ENCODE measurements around the gene RPL31. TPM values are rescaled to one million over a fixed set of nuclear protein-coding genes. Genes with fewer than 3 reads are reported as not detected.
"Not testable (repeated sequence)": the region's sequence is repeated elsewhere in the genome, so short reads cannot be mapped to it uniquely, and the experiment has no call there.

Gene RPL31
- total RNA-seq, 4 donors from 2014 or later = 715 to 2,331 (median 1,488) TPM

DNA sequence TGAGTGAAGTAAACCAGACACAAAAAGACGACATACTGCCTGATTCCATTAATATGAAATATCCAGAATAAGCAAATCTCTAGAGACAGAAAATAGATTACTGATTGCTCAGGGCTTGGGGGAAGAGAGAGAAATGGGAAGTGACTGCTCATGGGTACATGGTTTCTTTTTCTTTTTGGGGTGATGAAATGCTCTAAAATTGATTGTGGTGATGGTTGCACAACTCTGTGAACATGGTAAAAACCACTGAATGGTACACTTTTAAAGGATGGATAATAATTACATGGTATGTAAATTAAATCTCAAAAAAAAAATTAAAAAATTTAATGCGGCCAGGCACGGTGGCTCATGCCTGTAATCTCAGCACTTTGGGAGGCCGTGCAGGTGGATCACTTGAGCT lies 39.3 kb downstream of the RPL31 start:
- H3K4me1 ChIP-seq = no peaks in the 10 kb centered on the region
- TF ChIP-seq EP300 (IDR thresholded peaks at IDR 0.05) = no peak
- H3K4me3 ChIP-seq = no peak overlapping the region
- peaks cover 0 to 60% of the 10 kb centered on the region in 2 donors for H3K36me3 ChIP-seq
- no peaks in the 10 kb centered on the region for H3K27me3 ChIP-seq
- H3K27ac ChIP-seq = no peak overlapping the region
- WGBS, 2 donors (ENCODE audit: low coverage in 1 of 2) = 84 to 85% methylated on average over 2 to 4 of the region's 4 CpGs
- ATAC-seq = no peak
- H3K9me3 ChIP-seq = no peaks in the 10 kb centered on the region

DNA sequence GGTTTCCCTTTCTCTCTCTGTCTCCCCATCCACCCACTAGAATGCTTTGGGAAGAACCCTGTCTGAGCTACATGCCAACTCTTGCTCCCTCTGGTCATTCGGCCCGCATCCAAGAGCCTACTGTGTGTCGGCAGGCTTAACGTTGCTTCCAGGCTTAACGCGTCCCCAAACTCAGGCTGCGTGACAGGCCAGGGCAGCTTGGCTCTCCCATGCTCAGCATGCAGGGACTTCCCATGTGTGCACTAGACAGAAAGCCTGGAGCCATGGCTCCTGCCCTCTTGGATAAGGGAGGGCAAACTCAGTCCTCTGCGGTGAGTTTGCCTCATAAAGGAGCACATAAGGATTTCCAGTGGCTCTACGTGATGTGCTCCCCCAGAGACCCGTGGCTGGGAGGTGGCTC lies 43.2 kb downstream of the RPL31 start:
- no peak for ATAC-seq
- peaks cover 0 to 56% of the 10 kb centered on the region in 2 donors for H3K36me3 ChIP-seq
- H3K27ac ChIP-seq = no peak overlapping the region
- no peak for TF ChIP-seq POLR2A (IDR thresholded peaks at IDR 0.05)
- no peak for TF ChIP-seq POLR2AphosphoS5 (IDR thresholded peaks at IDR 0.05)
- TF ChIP-seq EP300 (IDR thresholded peaks at IDR 0.05) = no peak
- H3K27me3 ChIP-seq = no peaks in the 10 kb centered on the region
- no peak overlapping the region for H3K4me3 ChIP-seq
- WGBS, 2 donors (ENCODE audit: low coverage in 1 of 2) = 90 to 96% methylated on average over 4 to 5 of the region's 10 CpGs
- H3K9me3 ChIP-seq = no peaks in the 10 kb centered on the region
- H3K4me1 ChIP-seq = peaks cover 0 to 16% (median 0%) of the 10 kb centered on the region in 3 donors

DNA sequence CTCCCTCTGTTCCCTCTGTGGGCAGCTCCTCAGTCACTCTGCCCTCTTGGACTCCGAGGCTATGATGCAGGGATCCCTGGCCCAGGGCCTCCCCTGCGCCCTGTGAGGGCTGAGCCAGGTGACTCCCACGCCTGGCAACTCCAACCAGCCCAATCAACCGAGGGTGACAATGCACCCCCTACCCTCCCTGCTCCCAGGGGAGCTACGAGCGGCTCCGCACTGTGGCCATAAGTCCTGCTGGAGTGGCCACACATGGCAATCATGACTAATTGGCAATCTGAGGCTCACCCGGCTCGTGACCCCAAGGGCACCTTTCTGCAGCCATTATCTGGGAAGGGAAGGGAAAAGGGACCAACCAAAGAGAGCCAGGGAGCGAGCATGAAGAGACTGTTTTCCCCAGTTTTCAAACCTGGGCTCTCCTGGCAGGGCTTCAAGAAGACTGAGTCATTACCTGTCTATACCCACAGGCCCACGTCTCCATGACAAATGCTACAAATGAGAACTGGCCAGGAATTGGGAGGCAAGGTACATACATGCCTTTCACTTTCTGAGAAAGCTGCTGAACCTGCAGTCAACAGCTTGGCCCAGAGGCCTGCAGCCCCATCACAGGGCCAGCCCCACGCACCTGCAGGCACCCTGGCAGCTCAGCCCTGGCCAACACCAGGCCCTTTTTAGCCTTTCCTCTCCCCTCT lies 45.1 kb downstream of the RPL31 start:
- WGBS, 2 donors (ENCODE audit: low coverage in 1 of 2) = 53% methylated on average over 3 of the region's 12 CpGs; no CpG with 5 or more reads in 1 of the 2 donors
- TF ChIP-seq, protein P1, sequence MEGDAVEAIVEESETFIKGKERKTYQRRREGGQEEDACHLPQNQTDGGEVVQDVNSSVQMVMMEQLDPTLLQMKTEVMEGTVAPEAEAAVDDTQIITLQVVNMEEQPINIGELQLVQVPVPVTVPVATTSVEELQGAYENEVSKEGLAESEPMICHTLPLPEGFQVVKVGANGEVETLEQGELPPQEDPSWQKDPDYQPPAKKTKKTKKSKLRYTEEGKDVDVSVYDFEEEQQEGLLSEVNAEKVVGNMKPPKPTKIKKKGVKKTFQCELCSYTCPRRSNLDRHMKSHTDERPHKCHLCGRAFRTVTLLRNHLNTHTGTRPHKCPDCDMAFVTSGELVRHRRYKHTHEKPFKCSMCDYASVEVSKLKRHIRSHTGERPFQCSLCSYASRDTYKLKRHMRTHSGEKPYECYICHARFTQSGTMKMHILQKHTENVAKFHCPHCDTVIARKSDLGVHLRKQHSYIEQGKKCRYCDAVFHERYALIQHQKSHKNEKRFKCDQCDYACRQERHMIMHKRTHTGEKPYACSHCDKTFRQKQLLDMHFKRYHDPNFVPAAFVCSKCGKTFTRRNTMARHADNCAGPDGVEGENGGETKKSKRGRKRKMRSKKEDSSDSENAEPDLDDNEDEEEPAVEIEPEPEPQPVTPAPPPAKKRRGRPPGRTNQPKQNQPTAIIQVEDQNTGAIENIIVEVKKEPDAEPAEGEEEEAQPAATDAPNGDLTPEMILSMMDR (IDR thresholded peaks at IDR 0.05) = no peak
- TF ChIP-seq POLR2A (IDR thresholded peaks at IDR 0.05) (no peak), EP300 (IDR thresholded peaks at IDR 0.05) (no peak), POLR2AphosphoS5 (IDR thresholded peaks at IDR 0.05) (no peak)
- Histone ChIP-seq H3K9me3 (no peaks in the 10 kb centered on the region), H3K4me1 (peaks cover 0 to 16% (median 0%) of the 10 kb centered on the region in 3 donors), H3K27ac (no peak overlapping the region), H3K4me3 (no peak overlapping the region), H3K36me3 (peaks cover 0 to 56% of the 10 kb centered on the region in 2 donors), H3K27me3 (no peaks in the 10 kb centered on the region)
- ATAC-seq = no peak

DNA sequence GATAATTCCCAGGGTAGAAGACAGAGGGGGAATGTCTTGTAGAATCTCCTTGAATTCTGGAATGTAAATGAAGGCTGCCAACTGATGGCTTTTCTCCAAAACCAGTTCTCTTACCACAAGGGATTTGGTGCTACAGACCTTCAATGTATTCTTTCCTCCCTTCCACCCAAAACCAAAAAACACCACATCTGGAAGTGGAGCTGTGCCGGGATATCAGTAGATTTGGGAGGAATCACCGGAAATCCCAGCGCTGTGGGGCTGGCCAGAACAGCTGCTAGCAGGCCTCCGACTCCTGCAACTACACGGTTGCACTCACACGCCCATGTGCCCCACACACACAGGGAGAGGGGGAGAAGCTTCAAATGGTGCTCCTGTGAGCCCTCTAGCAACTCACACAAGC lies 45.7 kb downstream of the RPL31 start:
- WGBS, 2 donors (ENCODE audit: low coverage in 1 of 2) = 60 to 79% methylated on average over 1 to 6 of the region's 6 CpGs
- H3K27me3 ChIP-seq = no peaks in the 10 kb centered on the region
- no peak overlapping the region for H3K4me3 ChIP-seq
- H3K4me1 ChIP-seq = peaks cover 0 to 16% (median 0%) of the 10 kb centered on the region in 3 donors
- TF ChIP-seq, protein P1 (IDR thresholded peaks at IDR 0.05) = no peak
- no peak for TF ChIP-seq POLR2A (IDR thresholded peaks at IDR 0.05)
- TF ChIP-seq POLR2AphosphoS5 (IDR thresholded peaks at IDR 0.05) = no peak
- TF ChIP-seq EP300 (IDR thresholded peaks at IDR 0.05) = no peak
- H3K9me3 ChIP-seq = no peaks in the 10 kb centered on the region
- no peak overlapping the region for H3K27ac ChIP-seq
- H3K36me3 ChIP-seq = peaks cover 0 to 58% of the 10 kb centered on the region in 2 donors
- ATAC-seq = no peak

DNA sequence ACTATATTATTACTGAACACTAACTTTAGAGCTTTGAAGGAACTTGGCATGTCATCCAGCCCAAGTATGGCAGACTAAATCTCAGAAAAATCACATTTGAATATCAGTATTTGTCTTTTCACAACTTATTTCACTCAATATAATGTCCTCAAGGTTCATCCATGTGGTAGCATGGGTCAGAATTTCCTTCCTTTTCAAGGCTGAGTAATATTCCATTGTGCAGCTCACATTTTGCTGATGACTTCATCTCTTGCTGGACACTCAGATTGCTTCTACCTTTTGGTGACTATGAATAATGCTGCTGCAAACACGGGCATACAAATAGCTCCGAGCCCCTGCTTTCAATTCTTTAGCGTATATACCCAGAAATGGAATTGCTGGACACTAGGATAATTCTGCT lies 46.7 kb downstream of the RPL31 start:
- Histone ChIP-seq H3K4me3 (no peak overlapping the region), H3K27ac (no peak overlapping the region), H3K27me3 (no peaks in the 10 kb centered on the region), H3K9me3 (no peaks in the 10 kb centered on the region), H3K4me1 (peaks cover 0 to 16% (median 0%) of the 10 kb centered on the region in 3 donors), H3K36me3 (peaks cover 0 to 60% of the 10 kb centered on the region in 2 donors)
- WGBS, 2 donors (ENCODE audit: low coverage in 1 of 2) = 100% methylated on average over 2 to 3 of the region's 3 CpGs
- TF ChIP-seq POLR2AphosphoS5 (IDR thresholded peaks at IDR 0.05) (no peak), EP300 (IDR thresholded peaks at IDR 0.05) (no peak), POLR2A (IDR thresholded peaks at IDR 0.05) (no peak)
- TF ChIP-seq, protein P1 (IDR thresholded peaks at IDR 0.05) = no peak
- ATAC-seq = no peak

DNA sequence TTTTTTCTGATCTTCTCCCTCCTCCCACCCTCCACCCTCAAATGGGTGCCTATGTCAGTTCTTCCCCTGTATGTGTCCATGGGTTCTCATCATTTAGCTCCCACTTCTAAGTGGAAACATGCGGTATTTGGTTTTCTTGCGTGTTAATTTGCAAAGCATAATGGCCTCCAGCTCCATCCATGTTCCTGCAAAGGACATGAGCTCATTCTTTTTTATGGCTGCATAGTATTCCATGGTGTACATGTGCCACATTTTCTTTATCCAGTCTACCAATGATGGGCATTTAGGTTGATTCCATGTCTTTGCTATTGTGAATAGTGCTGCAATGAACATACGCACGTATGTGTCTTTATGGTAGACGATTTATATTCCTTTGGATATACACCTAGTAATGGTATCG lies 48.8 kb downstream of the RPL31 start:
- not testable (repeated sequence) for ATAC-seq
- 91 to 98% methylated on average over 4 to 5 of the region's 6 CpGs for WGBS, 2 donors (ENCODE audit: low coverage in 1 of 2)

More for the DNA sequence above, 48.8 kb downstream of the RPL31 start:
- not testable (repeated sequence) for H3K4me3 ChIP-seq, H3K9me3 ChIP-seq, H3K27me3 ChIP-seq, H3K27ac ChIP-seq
- Histone ChIP-seq H3K36me3 (peaks cover 0 to 64% of the 10 kb centered on the region in 2 donors), H3K4me1 (peaks cover 0 to 16% (median 0%) of the 10 kb centered on the region in 3 donors)

Data from gastroesophageal sphincter (tissue), 4 donors.